Breast epithelium (tissue), 4 donors: Measurements from ENCODE around the gene AGMAT. TPM values are rescaled to one million over a fixed set of nuclear protein-coding genes. Genes with fewer than 3 reads are reported as not detected.
A peak's percentile ranks its signal among the peaks of the same experiment; 100 is the strongest.
"Not testable (repeated sequence)": the region's sequence is repeated elsewhere in the genome, so short reads cannot be mapped to it uniquely, and the experiment has no call there.

Source experiments
- DNase-seq, 2 donors: peaks; one replicate each; pipeline ENCODE4 v3.0.0-alpha.2; 2019; ENCODE audit warnings: low spot score in 2 of 2
- H3K27ac ChIP-seq, 2 donors: fragments of 200-600 bp; sonication (generic) in 1 of 2; one replicate each; pipeline ENCODE4 v1.5.1; 2016 to 2019; ENCODE audit warnings: mild to moderate bottlenecking in 1 of 2
- H3K27me3 ChIP-seq, 2 donors: fragments of 200-600 bp; sonication (generic) in 1 of 2; one replicate each; pipeline versions ENCODE4 v1.5.1 to v1.6.0; 2017 to 2019; ENCODE audit warnings: control low read depth in 1 of 2, mild to moderate bottlenecking in 1 of 2
- H3K36me3 ChIP-seq: fragments of 200-600 bp; one replicate; pipeline ENCODE4 v1.5.1; 2019
- H3K4me1 ChIP-seq, 2 donors: fragments of 200-600 bp; sonication (generic); one replicate each; pipeline ENCODE4 v1.5.1; 2016 to 2019; ENCODE audit warnings: control low read depth in 1 of 2
- H3K4me3 ChIP-seq, 3 donors: fragments of 200-600 bp; sonication (generic); 1 replicate in 2 of 3; 2 replicates in 1 of 3; pipeline ENCODE4 v1.5.1; 2016 to 2019; ENCODE audit warnings: mild to moderate bottlenecking in 3 of 3, moderate library complexity in 2 of 3
- H3K9me3 ChIP-seq, 2 donors: fragments of 200-600 bp; sonication (generic) in 1 of 2; one replicate each; pipeline ENCODE4 v1.5.1; 2016 to 2019; ENCODE audit warnings: control low read depth in 1 of 2
- CTCF ChIP-seq, 3 donors: fragments of 450-650 bp; IDR thresholded peaks; one replicate each; pipeline ENCODE4 v1.5.1; 2016 to 2017; ENCODE audit warnings: antibody characterized with exemption in 3 of 3, mild to moderate bottlenecking in 3 of 3, moderate library complexity in 3 of 3
- POLR2A ChIP-seq: fragments of 450-650 bp; IDR thresholded peaks from one replicate; pipeline ENCODE4 v1.6.1; 2016; ENCODE audit warnings: antibody characterized with exemption, mild to moderate bottlenecking, moderate library complexity
- POLR2AphosphoS5 ChIP-seq, 3 donors: sonication (generic); formaldehyde crosslinking; IDR thresholded peaks; one replicate each; pipeline ENCODE4 v1.6.1; 2017; ENCODE audit warnings: antibody characterized with exemption in 3 of 3
- intact Hi-C: fragments of 100-400 bp; cut with DNase I; formaldehyde crosslinking; loops from one replicate; pipeline ENCODE4 v1.15.1; 2023; ENCODE audit warnings: low total_unique reads
- total RNA-seq, 3 donors: library from RNA; depleted of rRNA; stranded (reverse); fragments of >200 nt; gene quantifications; one replicate each; pipeline ENCODE4 v1.1.0, GENCODE V29; 2016

Gene AGMAT
- total RNA-seq, 3 donors from 2014 or later: 0.29 to 0.33 (median 0.32) TPM

GRCh38 chr1:15610167-15610566 lies 25.3 kb upstream of the AGMAT start:
- H3K36me3 ChIP-seq: no peaks in the 10 kb centered on the region
- H3K4me3 ChIP-seq: no peak overlapping the region
- no peak overlapping the region for H3K27ac ChIP-seq
- no peaks in the 10 kb centered on the region for H3K4me1 ChIP-seq
- TF ChIP-seq CTCF (IDR thresholded peaks at IDR 0.05) (no peak), POLR2AphosphoS5 (IDR thresholded peaks at IDR 0.05) (no peak), POLR2A (no peak)
- intact Hi-C loops: loop anchor here (2.0 to 5.0 kb wide), 2 partner anchors 17 to 363 kb away; partner anchors contain the start of gene FHAD1
- no peaks in the 10 kb centered on the region for H3K27me3 ChIP-seq
- no peak for DNase-seq
- no peaks in the 10 kb centered on the region for H3K9me3 ChIP-seq

- no peak for TF ChIP-seq CTCF (IDR thresholded peaks at IDR 0.05)
- TF ChIP-seq POLR2A: no peak
- no peak for TF ChIP-seq POLR2AphosphoS5 (IDR thresholded peaks at IDR 0.05)
- no peak overlapping the region for H3K4me3 ChIP-seq
- intact Hi-C loops: loop anchor here (2.0 to 5.0 kb wide), 2 partner anchors 17 to 362 kb away; partner anchors contain the start of gene FHAD1
- H3K27me3 ChIP-seq: no peaks in the 10 kb centered on the region
- H3K4me1 ChIP-seq: no peaks in the 10 kb centered on the region
- H3K36me3 ChIP-seq: no peaks in the 10 kb centered on the region
- no peaks in the 10 kb centered on the region for H3K9me3 ChIP-seq
- no peak overlapping the region for H3K27ac ChIP-seq
- DNase-seq: no peak
Observed at GRCh38 chr1:15609631-15610030, 24.8 kb upstream of the AGMAT start.

GRCh38 chr1:15605398-15606383 lies 20.8 kb upstream of the AGMAT start:
- no peak overlapping the region for H3K27ac ChIP-seq
- no peaks in the 10 kb centered on the region for H3K4me1 ChIP-seq
- TF ChIP-seq POLR2AphosphoS5 (IDR thresholded peaks at IDR 0.05) (no peak), CTCF (IDR thresholded peaks at IDR 0.05) (no peak), POLR2A (no peak)
- no peaks in the 10 kb centered on the region for H3K36me3 ChIP-seq
- intact Hi-C loops: no loop called here
- no peak for DNase-seq
- H3K9me3 ChIP-seq: no peaks in the 10 kb centered on the region
- H3K4me3 ChIP-seq: no peak overlapping the region
- no peaks in the 10 kb centered on the region for H3K27me3 ChIP-seq

- H3K9me3 ChIP-seq, DNase-seq, H3K36me3 ChIP-seq, H3K4me3 ChIP-seq, H3K27me3 ChIP-seq, intact Hi-C loops, H3K4me1 ChIP-seq: not testable (repeated sequence)
- H3K27ac ChIP-seq: peak overlapping the region in 1 of 2 donors; percentile 86
Observed at GRCh38 chr1:15604400-15604799, 19.5 kb upstream of the AGMAT start.

- intact Hi-C loops, H3K9me3 ChIP-seq, H3K4me1 ChIP-seq, H3K36me3 ChIP-seq, H3K27me3 ChIP-seq, DNase-seq: not testable (repeated sequence)
- H3K4me3 ChIP-seq: peak overlapping the region; percentile 62 to 76 (median 69)
- H3K27ac ChIP-seq: peak overlapping the region; percentile 86 to 91
Observed at GRCh38 chr1:15603966-15604282, 19.1 kb upstream of the AGMAT start.
